BE2C (cell line): ENCODE data around the gene FAM32A.

ENCODE experiments used
- DNase-seq: peaks from one replicate; pipeline ENCODE4 v3.0.0-alpha.2; 2020
- H3K27me3 ChIP-seq: fragments of 250-450 bp; sonication (Bioruptor Pico); 2 replicates; pipeline ENCODE4 v1.5.1; 2020; ENCODE audit warnings: mild to moderate bottlenecking
- H3K36me3 ChIP-seq: fragments of 250-450 bp; sonication (Bioruptor Pico); 2 replicates; pipeline ENCODE4 v1.5.1; 2020; ENCODE audit warnings: mild to moderate bottlenecking
- H3K4me1 ChIP-seq: fragments of 250-450 bp; sonication (Bioruptor Pico); 2 replicates; pipeline ENCODE4 v1.5.1; 2020
- H3K4me3 ChIP-seq: 2 replicates; pipeline ENCODE4 v1.5.1; 2011; ENCODE audit warnings: low read depth, low read length
- H3K9me3 ChIP-seq: fragments of 250-450 bp; sonication (Bioruptor Pico); 2 replicates; pipeline ENCODE4 v1.5.1; 2020
- TF ChIP-seq, protein P1 (sequence below): IDR thresholded peaks from 2 replicates; pipeline ENCODE4 v1.5.1; 2012; ENCODE audit warnings: mild to moderate bottlenecking, low read depth, low read length

FAM32A gene

GRCh38 chr19:16202320-16203255 lies 17.4 kb downstream of the FAM32A start:
- Histone ChIP-seq H3K27me3 (no peaks in the 10 kb centered on the region), H3K9me3 (no peaks in the 10 kb centered on the region), H3K4me3 (no peak overlapping the region), H3K4me1 (no peaks in the 10 kb centered on the region), H3K36me3 (peaks cover 38% of the 10 kb centered on the region)
- DNase-seq: no peak
- TF ChIP-seq, protein P1, sequence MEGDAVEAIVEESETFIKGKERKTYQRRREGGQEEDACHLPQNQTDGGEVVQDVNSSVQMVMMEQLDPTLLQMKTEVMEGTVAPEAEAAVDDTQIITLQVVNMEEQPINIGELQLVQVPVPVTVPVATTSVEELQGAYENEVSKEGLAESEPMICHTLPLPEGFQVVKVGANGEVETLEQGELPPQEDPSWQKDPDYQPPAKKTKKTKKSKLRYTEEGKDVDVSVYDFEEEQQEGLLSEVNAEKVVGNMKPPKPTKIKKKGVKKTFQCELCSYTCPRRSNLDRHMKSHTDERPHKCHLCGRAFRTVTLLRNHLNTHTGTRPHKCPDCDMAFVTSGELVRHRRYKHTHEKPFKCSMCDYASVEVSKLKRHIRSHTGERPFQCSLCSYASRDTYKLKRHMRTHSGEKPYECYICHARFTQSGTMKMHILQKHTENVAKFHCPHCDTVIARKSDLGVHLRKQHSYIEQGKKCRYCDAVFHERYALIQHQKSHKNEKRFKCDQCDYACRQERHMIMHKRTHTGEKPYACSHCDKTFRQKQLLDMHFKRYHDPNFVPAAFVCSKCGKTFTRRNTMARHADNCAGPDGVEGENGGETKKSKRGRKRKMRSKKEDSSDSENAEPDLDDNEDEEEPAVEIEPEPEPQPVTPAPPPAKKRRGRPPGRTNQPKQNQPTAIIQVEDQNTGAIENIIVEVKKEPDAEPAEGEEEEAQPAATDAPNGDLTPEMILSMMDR: no peak

DNA sequence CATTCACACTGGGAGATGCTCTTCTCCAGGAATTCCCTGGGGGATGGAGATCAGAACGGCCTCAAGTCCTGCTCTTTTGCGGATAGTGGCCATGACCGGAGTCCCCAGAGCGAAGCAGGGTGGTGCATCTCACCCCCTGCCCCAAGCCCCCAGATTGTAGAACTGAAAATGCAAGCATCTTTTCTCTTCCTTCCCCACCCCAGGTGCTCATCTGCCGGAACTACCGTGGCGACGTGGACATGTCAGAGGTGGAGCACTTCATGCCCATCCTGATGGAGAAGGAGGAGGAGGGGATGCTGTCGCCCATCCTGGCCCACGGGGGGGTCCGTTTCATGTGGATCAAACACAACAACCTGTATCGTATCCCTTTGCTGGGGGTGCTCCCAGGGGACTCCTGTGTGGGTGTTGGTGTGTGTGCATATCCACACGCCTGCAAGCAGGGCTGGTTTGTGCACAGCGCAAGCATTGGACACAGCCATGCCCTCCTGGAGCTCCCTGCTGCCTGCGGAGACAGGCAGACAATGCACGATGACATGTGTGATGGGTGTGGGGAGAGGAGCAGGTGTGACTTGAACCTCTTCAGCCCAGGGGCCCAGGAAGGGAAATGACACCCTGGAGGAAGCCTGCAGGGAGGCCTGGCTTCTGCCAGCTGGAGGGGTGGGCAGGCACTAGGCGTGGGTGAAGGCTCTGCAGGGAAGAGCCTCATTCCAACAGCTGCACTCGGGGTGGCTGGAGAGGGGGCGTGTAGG lies 18.2 kb downstream of the FAM32A start:
- H3K4me3 ChIP-seq: no peak overlapping the region
- H3K9me3 ChIP-seq: no peaks in the 10 kb centered on the region
- H3K4me1 ChIP-seq: no peaks in the 10 kb centered on the region
- no peaks in the 10 kb centered on the region for H3K27me3 ChIP-seq
- H3K36me3 ChIP-seq: peaks cover 47% of the 10 kb centered on the region
- DNase-seq: no peak
- TF ChIP-seq, protein P1: no peak

DNA sequence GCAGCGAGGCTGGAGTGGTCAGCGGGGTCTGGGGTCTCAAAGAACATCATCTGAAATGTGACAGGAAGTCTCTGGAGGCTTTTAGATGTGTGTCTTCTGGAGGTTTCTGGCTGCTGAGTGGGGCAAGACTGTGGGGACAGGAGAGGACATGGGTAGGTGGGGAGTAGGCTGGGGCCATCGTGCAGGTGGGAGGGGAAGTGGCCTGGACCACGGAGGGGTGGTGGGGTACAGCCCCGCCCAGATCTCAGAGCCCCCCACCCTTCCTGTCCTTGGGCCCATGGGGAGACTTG lies 18.7 kb downstream of the FAM32A start:
- Histone ChIP-seq H3K27me3 (no peaks in the 10 kb centered on the region), H3K4me1 (no peaks in the 10 kb centered on the region), H3K9me3 (no peaks in the 10 kb centered on the region), H3K4me3 (no peak overlapping the region), H3K36me3 (peaks cover 52% of the 10 kb centered on the region)
- DNase-seq: no peak
- TF ChIP-seq, protein P1: no peak

GRCh38 chr19:16205205-16206045 lies 20.2 kb downstream of the FAM32A start:
- no peak for DNase-seq
- H3K9me3 ChIP-seq: no peaks in the 10 kb centered on the region
- peaks cover 60% of the 10 kb centered on the region for H3K36me3 ChIP-seq
- no peaks in the 10 kb centered on the region for H3K27me3 ChIP-seq
- H3K4me3 ChIP-seq: no peak overlapping the region
- no peaks in the 10 kb centered on the region for H3K4me1 ChIP-seq
- TF ChIP-seq, protein P1: no peak

GRCh38 chr19:16206046-16206605 lies 20.9 kb downstream of the FAM32A start:
- DNase-seq: no peak
- TF ChIP-seq, protein P1: no peak
- Histone ChIP-seq H3K36me3 (peaks cover 62% of the 10 kb centered on the region), H3K4me3 (no peak overlapping the region), H3K4me1 (no peaks in the 10 kb centered on the region), H3K27me3 (no peaks in the 10 kb centered on the region), H3K9me3 (no peaks in the 10 kb centered on the region)
